Activated naive CD4-positive, alpha-beta T cell treated with anti-CD3 and anti-CD28 coated beads, Interleukin-2, amount 50 U/mL, for 72 hours (primary cell): ENCODE measurements around the gene RPH3AL. TPM values are rescaled to one million over a fixed set of nuclear protein-coding genes. Genes with fewer than 3 reads are reported as not detected.
A peak's percentile ranks its signal among the peaks of the same experiment; 100 is the strongest.
"Not testable (repeated sequence)": the region's sequence is repeated elsewhere in the genome, so short reads cannot be mapped to it uniquely, and the experiment has no call there.

ENCODE experiments used
- ATAC-seq, 2 donors: fragments of 150-1000 bp; cut with Tn5 transposase; 2 replicates each; pipeline ENCODE4 v1.10.0; 2021; ENCODE audit warnings: mild to moderate bottlenecking in 2 of 2, moderate library complexity in 2 of 2
- DNase-seq, 2 donors: peaks; one replicate each; pipeline ENCODE4 v3.0.0; 2021 to 2022; ENCODE audit warnings: low spot score in 2 of 2
- H3K27ac Mint-ChIP-seq, 2 donors: one replicate each; pipeline ENCODE4 v1.8.0; 2022; ENCODE audit warnings: mild to moderate bottlenecking in 2 of 2, mixed read lengths in 2 of 2
- H3K36me3 Mint-ChIP-seq, 2 donors: one replicate each; pipeline ENCODE4 v1.8.0; 2022; ENCODE audit warnings: mixed read lengths in 2 of 2
- H3K9me3 Mint-ChIP-seq, 2 donors: one replicate each; pipeline ENCODE4 v1.8.0; 2022; ENCODE audit warnings: mixed read lengths in 2 of 2
- total RNA-seq, 2 donors: library from RNA; stranded (reverse); gene quantifications; one replicate each; pipeline ENCODE4 v1.2.3, GENCODE V29; 2022

Gene RPH3AL
- total RNA-seq, 2 donors from 2014 or later, result 2.0 to 3.8 TPM

GRCh38 chr17:274902-275301 lies 77.7 kb downstream of the RPH3AL start:
- Mint-ChIP-seq H3K9me3 (no peaks in the 10 kb centered on the region), H3K36me3 (no peaks in the 10 kb centered on the region), H3K27ac (no peak overlapping the region)
- no peak for DNase-seq
- no peak for ATAC-seq

GRCh38 chr17:273981-274832 lies 78.4 kb downstream of the RPH3AL start:
- Mint-ChIP-seq H3K27ac (no peak overlapping the region), H3K9me3 (no peaks in the 10 kb centered on the region), H3K36me3 (no peaks in the 10 kb centered on the region)
- peak in 1 of 2 donors; percentile 23 for DNase-seq
- ATAC-seq, result no peak

GRCh38 chr17:272856-273255 lies 79.8 kb downstream of the RPH3AL start:
- not testable (repeated sequence) for ATAC-seq, H3K36me3 Mint-ChIP-seq, H3K9me3 Mint-ChIP-seq, DNase-seq, H3K27ac Mint-ChIP-seq

- DNase-seq, ATAC-seq, H3K36me3 Mint-ChIP-seq, H3K9me3 Mint-ChIP-seq, H3K27ac Mint-ChIP-seq: not testable (repeated sequence)
These were observed 80.5 kb downstream of the RPH3AL start for GRCh38 chr17:271928-272623.

- DNase-seq (peak in 1 of 2 donors; percentile 35), ATAC-seq (no peak)
- H3K36me3 Mint-ChIP-seq, result no peaks in the 10 kb centered on the region
- no peaks in the 10 kb centered on the region for H3K9me3 Mint-ChIP-seq
- no peak overlapping the region for H3K27ac Mint-ChIP-seq
These were observed 82.7 kb downstream of the RPH3AL start for GRCh38 chr17:269616-270514.

GRCh38 chr17:266701-267667 lies 85.6 kb downstream of the RPH3AL start:
- H3K9me3 Mint-ChIP-seq, result peaks cover 0 to 5% of the 10 kb centered on the region in 2 donors
- no peaks in the 10 kb centered on the region for H3K36me3 Mint-ChIP-seq
- DNase-seq, result peak in 1 of 2 donors; percentile 37
- ATAC-seq, result no peak
- H3K27ac Mint-ChIP-seq, result no peak overlapping the region

- no peak for DNase-seq
- ATAC-seq, result no peak
- no peak overlapping the region for H3K27ac Mint-ChIP-seq
- peaks cover 0 to 5% of the 10 kb centered on the region in 2 donors for H3K9me3 Mint-ChIP-seq
- no peaks in the 10 kb centered on the region for H3K36me3 Mint-ChIP-seq
These were observed 86.4 kb downstream of the RPH3AL start for GRCh38 chr17:266219-266618.

- ATAC-seq, result no peak
- DNase-seq, result peak in 1 of 2 donors; percentile 30
- Mint-ChIP-seq H3K9me3 (peaks cover 0 to 5% of the 10 kb centered on the region in 2 donors), H3K36me3 (no peaks in the 10 kb centered on the region), H3K27ac (no peak overlapping the region)
These were observed 86.9 kb downstream of the RPH3AL start for GRCh38 chr17:265718-266117.

- Mint-ChIP-seq H3K9me3 (peaks cover 0 to 5% of the 10 kb centered on the region in 2 donors), H3K27ac (no peak overlapping the region), H3K36me3 (no peaks in the 10 kb centered on the region)
- DNase-seq (peak in 1 of 2 donors; percentile 47), ATAC-seq (no peak)
These were observed 88.8 kb downstream of the RPH3AL start for GRCh38 chr17:263773-264172.

GRCh38 chr17:263271-263670 lies 89.3 kb downstream of the RPH3AL start:
- Mint-ChIP-seq H3K9me3 (peaks cover 0 to 5% of the 10 kb centered on the region in 2 donors), H3K27ac (no peak overlapping the region), H3K36me3 (no peaks in the 10 kb centered on the region)
- no peak for ATAC-seq
- DNase-seq, result no peak

GRCh38 chr17:261635-262034 lies 91.0 kb downstream of the RPH3AL start:
- H3K9me3 Mint-ChIP-seq, result peaks cover 0 to 5% of the 10 kb centered on the region in 2 donors
- no peak overlapping the region for H3K27ac Mint-ChIP-seq
- no peak for ATAC-seq
- DNase-seq, result no peak
- H3K36me3 Mint-ChIP-seq, result no peaks in the 10 kb centered on the region

- Mint-ChIP-seq H3K9me3 (peaks cover 0 to 5% of the 10 kb centered on the region in 2 donors), H3K36me3 (no peaks in the 10 kb centered on the region), H3K27ac (no peak overlapping the region)
- peak in 1 of 2 donors; percentile 20 for DNase-seq
- no peak for ATAC-seq
These were observed 91.7 kb downstream of the RPH3AL start for GRCh38 chr17:260944-261343.

- Mint-ChIP-seq H3K9me3 (peaks cover 0 to 5% of the 10 kb centered on the region in 2 donors), H3K27ac (peak overlapping the region in 1 of 2 donors; percentile 22), H3K36me3 (no peaks in the 10 kb centered on the region)
- DNase-seq (no peak), ATAC-seq (no peak)
These were observed 92.4 kb downstream of the RPH3AL start for GRCh38 chr17:260031-260791.

GRCh38 chr17:259341-259976 lies 93.1 kb downstream of the RPH3AL start:
- peaks cover 0 to 5% of the 10 kb centered on the region in 2 donors for H3K9me3 Mint-ChIP-seq
- H3K27ac Mint-ChIP-seq, result no peak overlapping the region
- H3K36me3 Mint-ChIP-seq, result no peaks in the 10 kb centered on the region
- no peak for ATAC-seq
- DNase-seq, result peak in 1 of 2 donors; percentile 33

- DNase-seq (peak in 1 of 2 donors; percentile 6), ATAC-seq (no peak)
- Mint-ChIP-seq H3K9me3 (peaks cover 0 to 5% of the 10 kb centered on the region in 2 donors), H3K27ac (no peak overlapping the region), H3K36me3 (no peaks in the 10 kb centered on the region)
These were observed 93.7 kb downstream of the RPH3AL start for GRCh38 chr17:258906-259305.
